H4 (cell line): ENCODE results near the gene ANKEF1. TPM values are rescaled to one million over a fixed set of nuclear protein-coding genes. Genes with fewer than 3 reads are reported as not detected.
"Not testable (repeated sequence)": the region's sequence is repeated elsewhere in the genome, so short reads cannot be mapped to it uniquely, and the experiment has no call there.

ENCODE experiments used
- DNase-seq: peaks from one replicate; pipeline ENCODE4 v3.0.0-alpha.2; 2015; ENCODE audit warnings: low spot score
- total RNA-seq: library from RNA; depleted of rRNA; stranded (reverse); fragments of >200 nt; shearing (Covaris generic); gene quantifications from 2 replicates; pipeline ENCODE4 v1.2.3, GENCODE V29; 2014

Gene ANKEF1
- total RNA-seq, 1 experiment from 2014 or later: 4.1 TPM

- DNase-seq: not testable (repeated sequence)
Observed at GRCh38 chr20:10032269-10032668, 2.5 kb upstream of the ANKEF1 start.

- no peak for DNase-seq
Observed at GRCh38 chr20:10033905-10034650, 709 bp upstream of the ANKEF1 start.

- DNase-seq: not testable (repeated sequence)
Observed at GRCh38 chr20:10036321-10036720, 1.5 kb downstream of the ANKEF1 start.

- peak; percentile 66 for DNase-seq
Observed at GRCh38 chr20:10040070-10040975, 5.5 kb downstream of the ANKEF1 start.

GRCh38 chr20:10042086-10042485 is 7.3 kb downstream of the ANKEF1 start:
- no peak for DNase-seq

- peak; percentile 8 for DNase-seq
Observed at GRCh38 chr20:10047427-10047826, 12.6 kb downstream of the ANKEF1 start.

- DNase-seq: no peak
Observed at GRCh38 chr20:10051185-10051584, 16.4 kb downstream of the ANKEF1 start.

- no peak for DNase-seq
Observed at GRCh38 chr20:10059006-10059405, 24.2 kb downstream of the ANKEF1 start.

- no peak for DNase-seq
Observed at GRCh38 chr20:10060226-10060625, 25.4 kb downstream of the ANKEF1 start.

- DNase-seq: no peak
Observed at GRCh38 chr20:10061641-10062040, 26.9 kb downstream of the ANKEF1 start.

GRCh38 chr20:10063482-10063881 is 28.7 kb downstream of the ANKEF1 start:
- no peak for DNase-seq

GRCh38 chr20:10064611-10065010 is 29.8 kb downstream of the ANKEF1 start:
- no peak for DNase-seq

GRCh38 chr20:10065154-10065833 is 30.5 kb downstream of the ANKEF1 start:
- no peak for DNase-seq

- no peak for DNase-seq
Observed at GRCh38 chr20:10067321-10067720, 32.5 kb downstream of the ANKEF1 start.

- DNase-seq: peak; percentile 79
Observed at GRCh38 chr20:10074513-10074912, 39.7 kb downstream of the ANKEF1 start.

- DNase-seq: no peak
Observed at GRCh38 chr20:10075606-10076005, 40.8 kb downstream of the ANKEF1 start.

- peak; percentile 17 for DNase-seq
Observed at GRCh38 chr20:10076126-10077080, 41.6 kb downstream of the ANKEF1 start.

- no peak for DNase-seq
Observed at GRCh38 chr20:10077081-10077471, 42.3 kb downstream of the ANKEF1 start.

GRCh38 chr20:10077886-10078285 is 43.1 kb downstream of the ANKEF1 start:
- no peak for DNase-seq

- no peak for DNase-seq
Observed at GRCh38 chr20:10078403-10078802, 43.6 kb downstream of the ANKEF1 start.

- no peak for DNase-seq
Observed at GRCh38 chr20:10079964-10080363, 45.2 kb downstream of the ANKEF1 start.
